Glutamatergic neuron (in vitro differentiated cells): ENCODE results near the gene ETV6. TPM values are rescaled to one million over a fixed set of nuclear protein-coding genes. Genes with fewer than 3 reads are reported as not detected.

ENCODE experiments used
- DNase-seq: peaks from one replicate; pipeline ENCODE4 v3.0.0; 2022
- H3K27ac Mint-ChIP-seq: one replicate; pipeline ENCODE4 v1.8.0; 2020; ENCODE audit warnings: mild to moderate bottlenecking, mixed read lengths, inconsistent platforms; ENCODE audit not compliant: unreplicated experiment
- H3K27me3 Mint-ChIP-seq: one replicate; pipeline ENCODE4 v1.8.0; 2020; ENCODE audit warnings: mild to moderate bottlenecking, moderate library complexity, mixed read lengths, inconsistent platforms; ENCODE audit not compliant: unreplicated experiment
- H3K36me3 Mint-ChIP-seq: one replicate; pipeline ENCODE4 v1.8.0; 2020; ENCODE audit warnings: mild to moderate bottlenecking, mixed read lengths, inconsistent platforms; ENCODE audit not compliant: unreplicated experiment
- H3K4me1 Mint-ChIP-seq: one replicate; pipeline ENCODE4 v1.8.0; 2020; ENCODE audit warnings: mild to moderate bottlenecking, low read depth, mixed read lengths, inconsistent platforms; ENCODE audit not compliant: unreplicated experiment
- H3K4me3 Mint-ChIP-seq: one replicate; pipeline ENCODE4 v1.8.0; 2020; ENCODE audit warnings: mild to moderate bottlenecking, mixed read lengths, inconsistent platforms; ENCODE audit not compliant: unreplicated experiment
- H3K9me3 Mint-ChIP-seq: one replicate; pipeline ENCODE4 v1.8.0; 2020; ENCODE audit warnings: mild to moderate bottlenecking, moderate library complexity, mixed read lengths, inconsistent platforms; ENCODE audit not compliant: unreplicated experiment
- CTCF ChIP-seq: fragments of 200-600 bp; sonication (generic); IDR thresholded peaks from one replicate; pipeline ENCODE4 v1.5.0; 2021; ENCODE audit not compliant: partially characterized antibody, unreplicated experiment
- total RNA-seq: library from RNA; stranded (reverse); fragmentation: NEBNext Ultra II Directional; extraction: Animal tissue kit (Norgen Biotek cat#: 25700); gene quantifications from one replicate; pipeline ENCODE4 v1.2.1, GENCODE V29; 2021; ENCODE audit not compliant: unreplicated experiment

ETV6 gene
- total RNA-seq, 1 donor from 2014 or later: 10.1 TPM

GRCh38 chr12:11836282-11837151, 187.0 kb downstream of the ETV6 start:
- Mint-ChIP-seq H3K27me3 (no peaks in the 10 kb centered on the region), H3K4me1 (no peaks in the 10 kb centered on the region), H3K4me3 (no peak overlapping the region), H3K27ac (no peak overlapping the region), H3K9me3 (peaks cover 4% of the 10 kb centered on the region), H3K36me3 (no peaks in the 10 kb centered on the region)
- TF ChIP-seq CTCF: no peak
- DNase-seq: no peak

GRCh38 chr12:11837216-11837934, 187.9 kb downstream of the ETV6 start:
- no peak overlapping the region for H3K4me3 Mint-ChIP-seq
- no peaks in the 10 kb centered on the region for H3K4me1 Mint-ChIP-seq
- TF ChIP-seq CTCF: no peak
- no peak overlapping the region for H3K27ac Mint-ChIP-seq
- no peaks in the 10 kb centered on the region for H3K27me3 Mint-ChIP-seq
- H3K36me3 Mint-ChIP-seq: no peaks in the 10 kb centered on the region
- H3K9me3 Mint-ChIP-seq: peaks cover 4% of the 10 kb centered on the region
- no peak for DNase-seq

- no peak for DNase-seq
- no peaks in the 10 kb centered on the region for H3K4me1 Mint-ChIP-seq
Observed at GRCh38 chr12:11838403-11838802, 188.9 kb downstream of the ETV6 start.

GRCh38 chr12:11839091-11839641, 189.7 kb downstream of the ETV6 start:
- no peak for DNase-seq
- H3K27ac Mint-ChIP-seq: no peak overlapping the region
- no peaks in the 10 kb centered on the region for H3K36me3 Mint-ChIP-seq
- H3K27me3 Mint-ChIP-seq: no peaks in the 10 kb centered on the region
- H3K4me3 Mint-ChIP-seq: no peak overlapping the region
- no peak for TF ChIP-seq CTCF
- no peaks in the 10 kb centered on the region for H3K4me1 Mint-ChIP-seq
- H3K9me3 Mint-ChIP-seq: peaks cover 4% of the 10 kb centered on the region

More at GRCh38 chr12:11838403-11838802, 188.9 kb downstream of the ETV6 start:
- H3K4me3 Mint-ChIP-seq: no peak overlapping the region
- H3K9me3 Mint-ChIP-seq: peaks cover 4% of the 10 kb centered on the region
- no peaks in the 10 kb centered on the region for H3K27me3 Mint-ChIP-seq
- no peak overlapping the region for H3K27ac Mint-ChIP-seq
- no peak for TF ChIP-seq CTCF
- no peaks in the 10 kb centered on the region for H3K36me3 Mint-ChIP-seq
